Measurements from ENCODE around the gene TMA16. TPM values are rescaled to one million over a fixed set of nuclear protein-coding genes. Genes with fewer than 3 reads are reported as not detected.

The TMA16 gene
- total and polyA plus RNA-seq, 2 donors (not counting 1 experiment from before 2014, with no cell fraction given) = 6.5 to 40.5 TPM

DNA sequence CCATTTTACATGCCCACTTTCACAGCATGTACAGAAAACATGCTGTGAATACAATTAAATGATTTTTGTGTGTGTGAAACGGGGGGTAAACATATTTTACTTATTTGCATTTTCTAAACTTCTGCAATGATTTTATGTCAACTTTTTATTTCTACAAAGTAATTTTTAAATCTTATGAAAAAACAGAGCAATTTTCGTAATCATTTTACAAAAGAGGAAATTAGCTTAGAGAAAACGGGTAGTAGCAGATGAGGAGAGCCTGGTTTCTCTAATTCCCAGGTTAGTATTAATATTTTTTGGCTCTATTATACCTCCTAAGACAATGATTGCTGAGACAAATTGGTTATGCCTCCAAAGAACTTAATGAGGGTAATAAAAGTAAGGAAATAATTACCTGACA is 24.1 kb upstream of the TMA16 start:
- Histone ChIP-seq H3K4me2 (replicated peaks; ENCODE audit: low read depth, low read length, poor library complexity, severe bottlenecking) (no peak overlapping the region), H3K27ac (ENCODE audit: low read length in 2 of 2) (no peak overlapping the region), H3K4me1 (ENCODE audit: control insufficient read depth in 2 of 2, insufficient read depth in 2 of 2, low read length in 2 of 2) (no peaks in the 10 kb centered on the region), H4K20me1 (ENCODE audit: control insufficient read depth, insufficient read depth, low read length, poor library complexity, severe bottlenecking) (no peaks in the 10 kb centered on the region), H3K27me3 (replicated peaks in 1 of 4; ENCODE audit: control extremely low read depth in 1 of 4, control insufficient read depth in 3 of 4, insufficient read depth in 4 of 4, low read length in 3 of 4) (peaks cover 0 to 6% (median 0%) of the 10 kb centered on the region in 4 experiments), H3K4me3 (ENCODE audit: control extremely low read depth in 1 of 5, extremely low read depth in 1 of 5, insufficient read depth in 1 of 5, low read depth in 2 of 5, low read length in 4 of 5) (no peak overlapping the region), H3K36me3 (replicated peaks in 1 of 2; ENCODE audit: control extremely low read depth in 1 of 2, control insufficient read depth in 1 of 2, extremely low read depth in 1 of 2, insufficient read depth in 2 of 2, low read length in 1 of 2) (no peaks in the 10 kb centered on the region), H3K9me3 (ENCODE audit: control extremely low read depth in 1 of 3, control insufficient read depth in 2 of 3, insufficient read depth in 1 of 3, low read length in 2 of 3) (peaks cover 0 to 3% (median 0%) of the 10 kb centered on the region in 3 donors), H2AFZ (ENCODE audit: insufficient read depth, low read depth, low read length, poor library complexity, severe bottlenecking) (no peak overlapping the region), H3K9ac (ENCODE audit: low read length) (no peak overlapping the region), H3K79me2 (ENCODE audit: control insufficient read depth, insufficient read depth, low read length) (no peaks in the 10 kb centered on the region)
- CTCF ChIA-PET = no interaction called here
- Mint-ChIP-seq H3K4me3 (no peak overlapping the region), H3K27me3 (peaks cover 15% of the 10 kb centered on the region), H3K9me3 (ENCODE audit: insufficient read depth) (no peaks in the 10 kb centered on the region), H3K27ac (no peak overlapping the region), H3K4me1 (no peaks in the 10 kb centered on the region)
- no peak for ATAC-seq (ENCODE audit: low read depth)
- no CpG with 5 or more reads among the region's 3 CpGs for WGBS (ENCODE audit: insufficient coverage)
- POLR2A ChIA-PET = no interaction called here
- TF ChIP-seq, protein P1, sequence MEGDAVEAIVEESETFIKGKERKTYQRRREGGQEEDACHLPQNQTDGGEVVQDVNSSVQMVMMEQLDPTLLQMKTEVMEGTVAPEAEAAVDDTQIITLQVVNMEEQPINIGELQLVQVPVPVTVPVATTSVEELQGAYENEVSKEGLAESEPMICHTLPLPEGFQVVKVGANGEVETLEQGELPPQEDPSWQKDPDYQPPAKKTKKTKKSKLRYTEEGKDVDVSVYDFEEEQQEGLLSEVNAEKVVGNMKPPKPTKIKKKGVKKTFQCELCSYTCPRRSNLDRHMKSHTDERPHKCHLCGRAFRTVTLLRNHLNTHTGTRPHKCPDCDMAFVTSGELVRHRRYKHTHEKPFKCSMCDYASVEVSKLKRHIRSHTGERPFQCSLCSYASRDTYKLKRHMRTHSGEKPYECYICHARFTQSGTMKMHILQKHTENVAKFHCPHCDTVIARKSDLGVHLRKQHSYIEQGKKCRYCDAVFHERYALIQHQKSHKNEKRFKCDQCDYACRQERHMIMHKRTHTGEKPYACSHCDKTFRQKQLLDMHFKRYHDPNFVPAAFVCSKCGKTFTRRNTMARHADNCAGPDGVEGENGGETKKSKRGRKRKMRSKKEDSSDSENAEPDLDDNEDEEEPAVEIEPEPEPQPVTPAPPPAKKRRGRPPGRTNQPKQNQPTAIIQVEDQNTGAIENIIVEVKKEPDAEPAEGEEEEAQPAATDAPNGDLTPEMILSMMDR (IDR thresholded peaks at IDR 0.05) = no peak
- no peak for TF ChIP-seq EZH2 (IDR thresholded peaks at IDR 0.05; ENCODE audit: borderline replicate concordance, insufficient read depth, low read depth, low read length, poor library complexity, severe bottlenecking)
- no peak for DNase-seq
- intact Hi-C loops (cut with micrococcal nuclease) = no loop called here

DNA sequence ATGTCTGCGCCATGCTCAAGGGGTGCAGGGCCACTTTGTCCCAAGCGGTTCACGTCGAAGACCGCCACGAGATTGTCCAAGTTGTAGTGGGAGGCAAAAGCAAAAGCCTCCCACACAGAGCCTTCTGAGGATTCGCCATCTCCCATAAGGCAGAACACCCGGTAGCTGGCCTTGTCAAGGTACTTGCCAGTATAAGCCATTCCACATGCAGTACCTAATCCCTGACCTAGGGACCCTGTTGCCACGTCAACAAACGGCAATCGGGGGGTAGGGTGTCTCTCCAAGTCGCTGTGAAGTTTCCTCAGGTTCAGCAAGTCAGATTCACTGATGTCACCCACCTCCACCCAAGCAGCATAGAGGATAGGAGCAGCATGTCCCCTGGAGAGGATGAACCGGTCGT is 21.4 kb upstream of the TMA16 start:
- H3K4me1 ChIP-seq (ENCODE audit: control insufficient read depth in 2 of 2, insufficient read depth in 2 of 2, low read length in 2 of 2) = no peaks in the 10 kb centered on the region
- no peak overlapping the region for H3K27ac ChIP-seq (ENCODE audit: low read length in 2 of 2)
- H3K4me3 Mint-ChIP-seq = no peak overlapping the region
- H3K27me3 ChIP-seq (replicated peaks in 1 of 4; ENCODE audit: control extremely low read depth in 1 of 4, control insufficient read depth in 3 of 4, insufficient read depth in 4 of 4, low read length in 3 of 4) = peaks cover 0 to 6% (median 0%) of the 10 kb centered on the region in 4 experiments
- no peaks in the 10 kb centered on the region for H3K4me1 Mint-ChIP-seq
- no peaks in the 10 kb centered on the region for H3K36me3 ChIP-seq (replicated peaks in 1 of 2; ENCODE audit: control extremely low read depth in 1 of 2, control insufficient read depth in 1 of 2, extremely low read depth in 1 of 2, insufficient read depth in 2 of 2, low read length in 1 of 2)
- peaks cover 0 to 3% (median 0%) of the 10 kb centered on the region in 3 donors for H3K9me3 ChIP-seq (ENCODE audit: control extremely low read depth in 1 of 3, control insufficient read depth in 2 of 3, insufficient read depth in 1 of 3, low read length in 2 of 3)
- CTCF ChIA-PET = no interaction called here
- no peak for ATAC-seq (ENCODE audit: low read depth)
- H4K20me1 ChIP-seq (ENCODE audit: control insufficient read depth, insufficient read depth, low read length, poor library complexity, severe bottlenecking) = no peaks in the 10 kb centered on the region
- no peak overlapping the region for H3K9ac ChIP-seq (ENCODE audit: low read length)
- no peak for DNase-seq
- POLR2A ChIA-PET = no interaction called here
- TF ChIP-seq EZH2 (IDR thresholded peaks at IDR 0.05; ENCODE audit: borderline replicate concordance, insufficient read depth, low read depth, low read length, poor library complexity, severe bottlenecking) = no peak
- TF ChIP-seq, protein P1 (IDR thresholded peaks at IDR 0.05) = no peak
- no peaks in the 10 kb centered on the region for H3K79me2 ChIP-seq (ENCODE audit: control insufficient read depth, insufficient read depth, low read length)
- 94% methylated on average over 12 of the region's 14 CpGs for WGBS (ENCODE audit: insufficient coverage)
- intact Hi-C loops (cut with micrococcal nuclease) = no loop called here
- H3K27me3 Mint-ChIP-seq = peaks cover 12% of the 10 kb centered on the region
- no peak overlapping the region for H2AFZ ChIP-seq (ENCODE audit: insufficient read depth, low read depth, low read length, poor library complexity, severe bottlenecking)
- no peak overlapping the region for H3K4me3 ChIP-seq (ENCODE audit: control extremely low read depth in 1 of 5, extremely low read depth in 1 of 5, insufficient read depth in 1 of 5, low read depth in 2 of 5, low read length in 4 of 5)
- H3K4me2 ChIP-seq (replicated peaks; ENCODE audit: low read depth, low read length, poor library complexity, severe bottlenecking) = no peak overlapping the region
- no peaks in the 10 kb centered on the region for H3K9me3 Mint-ChIP-seq (ENCODE audit: insufficient read depth)
- H3K27ac Mint-ChIP-seq = no peak overlapping the region
